BLaER1 (cell line): ENCODE results near the gene GRIN1.

Experiments
- H3K27ac ChIP-seq: shearing (Covaris generic); formaldehyde crosslinking; 2 replicates; pipeline ENCODE4 v1.8.1; 2022
- H3K27me3 ChIP-seq: shearing (Covaris generic); formaldehyde crosslinking; 2 replicates; pipeline ENCODE4 v1.8.1; 2022
- H3K36me3 ChIP-seq: shearing (Covaris generic); formaldehyde crosslinking; 2 replicates; pipeline ENCODE4 v1.8.1; 2022
- H3K4me1 ChIP-seq: shearing (Covaris generic); formaldehyde crosslinking; 2 replicates; pipeline ENCODE4 v1.8.1; 2022
- H3K4me2 ChIP-seq: shearing (Covaris generic); formaldehyde crosslinking; 2 replicates; pipeline ENCODE4 v1.8.1; 2022
- H3K4me3 ChIP-seq: shearing (Covaris generic); formaldehyde crosslinking; 2 replicates; pipeline ENCODE4 v1.8.1; 2022
- H3K9ac ChIP-seq: shearing (Covaris generic); formaldehyde crosslinking; 2 replicates; pipeline ENCODE4 v1.8.1; 2022
- H3K9me3 ChIP-seq: shearing (Covaris generic); formaldehyde crosslinking; 2 replicates; pipeline ENCODE4 v1.8.1; 2022
- H4K20me1 ChIP-seq: shearing (Covaris generic); formaldehyde crosslinking; 2 replicates; pipeline ENCODE4 v1.8.1; 2022
- Cebpa-rat ChIP-seq: shearing (Covaris generic); IDR thresholded peaks from 2 replicates; pipeline ENCODE4 v1.8.1; 2022

Gene GRIN1

GRCh38 chr9:137195525-137196220, 56.7 kb downstream of the GRIN1 start:
- H3K36me3 ChIP-seq, result peaks cover 32% of the 10 kb centered on the region
- H4K20me1 ChIP-seq, result peaks cover 84% of the 10 kb centered on the region
- H3K4me3 ChIP-seq, result no peak overlapping the region
- no peak for TF ChIP-seq Cebpa-rat
- peaks cover 4% of the 10 kb centered on the region; the same call in 1 of the 2 replicates for H3K27me3 ChIP-seq
- no peaks in the 10 kb centered on the region for H3K9me3 ChIP-seq
- no peak overlapping the region for H3K4me2 ChIP-seq
- H3K9ac ChIP-seq, result peak overlapping the region; percentile 48; the same call in 1 of the 2 replicates
- H3K27ac ChIP-seq, result peak overlapping the region; percentile 30; the same call in 1 of the 2 replicates
- peaks cover 69% of the 10 kb centered on the region for H3K4me1 ChIP-seq

DNA sequence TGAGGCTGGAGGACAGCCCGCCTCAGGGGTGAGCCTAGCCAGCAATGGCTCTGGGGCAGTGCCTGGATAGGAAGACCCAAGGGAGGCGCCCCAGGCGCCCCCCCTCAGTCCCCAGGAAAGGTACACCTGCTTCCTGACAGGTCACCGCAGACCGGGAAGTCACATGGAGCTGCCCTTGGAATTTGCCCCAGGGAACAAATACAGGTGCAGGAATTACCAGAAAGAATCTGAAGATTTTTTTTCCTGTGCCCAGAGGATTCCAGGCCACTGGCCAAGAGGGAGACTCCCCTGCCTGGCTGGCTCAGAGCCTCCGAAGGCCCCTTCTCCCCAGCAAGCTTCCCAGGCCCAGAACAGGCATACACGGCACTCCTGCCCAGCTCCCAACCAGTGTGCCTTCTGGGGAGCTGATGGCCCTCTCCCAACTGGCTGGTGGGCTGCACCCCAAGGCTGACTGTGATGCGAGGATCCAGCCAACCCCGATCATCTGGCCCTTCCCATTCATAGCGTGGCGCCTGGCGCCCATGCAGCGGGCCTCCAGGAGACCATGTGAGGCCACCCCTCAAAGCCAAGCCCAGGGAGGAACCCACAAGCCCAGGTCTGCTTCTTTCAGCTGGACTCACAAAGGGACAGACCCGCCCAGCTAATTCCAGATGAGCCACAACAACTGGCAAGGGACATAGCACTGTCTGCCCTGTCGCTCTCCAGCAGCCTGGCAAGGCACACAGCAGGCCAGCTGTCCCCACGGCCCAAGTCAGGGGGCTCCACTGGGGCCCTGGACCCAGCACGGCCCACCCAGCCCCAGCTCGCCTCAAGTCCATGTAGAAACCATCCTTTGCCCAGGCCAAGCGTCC, 59.3 kb downstream of the GRIN1 start:
- Histone ChIP-seq H3K4me2 (peak overlapping the region; percentile 100), H3K4me1 (peaks cover 67% of the 10 kb centered on the region), H4K20me1 (peaks cover 84% of the 10 kb centered on the region), H3K27ac (0 out of 2 replicates have a peak overlapping the region, but pooled peaks have one; percentile 22), H3K27me3 (peaks cover 4% of the 10 kb centered on the region; the same call in 1 of the 2 replicates), H3K4me3 (peak overlapping the region; percentile 17; the same call in 1 of the 2 replicates), H3K9me3 (no peaks in the 10 kb centered on the region), H3K9ac (peak overlapping the region; percentile 69), H3K36me3 (peaks cover 6% of the 10 kb centered on the region; the same call in 1 of the 2 replicates)
- TF ChIP-seq Cebpa-rat, result no peak

DNA sequence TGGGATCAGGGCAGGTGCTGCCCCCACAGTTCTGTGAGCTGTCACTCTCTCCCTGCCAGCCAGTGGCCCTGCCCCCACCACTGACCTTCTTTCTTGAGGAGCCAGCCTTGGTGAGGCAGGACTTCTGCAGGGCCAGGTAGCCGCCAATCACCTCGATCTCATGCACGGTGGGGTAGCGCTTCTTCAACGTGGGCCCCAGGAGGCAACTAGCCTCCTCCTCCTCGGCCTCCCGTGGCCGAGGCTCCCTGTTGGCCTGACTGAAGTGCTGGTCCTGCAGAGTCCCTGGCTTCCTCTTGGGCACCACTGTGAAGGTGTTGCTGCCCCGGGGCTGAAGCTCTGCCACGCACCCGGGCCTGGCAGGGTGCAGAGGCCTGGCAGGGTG, 59.9 kb downstream of the GRIN1 start:
- H3K4me1 ChIP-seq, result peaks cover 67% of the 10 kb centered on the region
- H3K9me3 ChIP-seq, result no peaks in the 10 kb centered on the region
- H3K27ac ChIP-seq, result no peak overlapping the region
- H3K4me2 ChIP-seq, result peak overlapping the region; percentile 100
- TF ChIP-seq Cebpa-rat, result no peak
- H4K20me1 ChIP-seq, result peaks cover 84% of the 10 kb centered on the region
- H3K9ac ChIP-seq, result peak overlapping the region; percentile 69
- H3K27me3 ChIP-seq, result peaks cover 4% of the 10 kb centered on the region; the same call in 1 of the 2 replicates
- peaks cover 4% of the 10 kb centered on the region; the same call in 1 of the 2 replicates for H3K36me3 ChIP-seq
- H3K4me3 ChIP-seq, result peak overlapping the region; percentile 88; the same call in 1 of the 2 replicates

GRCh38 chr9:137199411-137200121, 60.6 kb downstream of the GRIN1 start:
- TF ChIP-seq Cebpa-rat, result no peak
- peaks cover 84% of the 10 kb centered on the region for H4K20me1 ChIP-seq
- H3K4me1 ChIP-seq, result peaks cover 67% of the 10 kb centered on the region
- H3K36me3 ChIP-seq, result peaks cover 4% of the 10 kb centered on the region; the same call in 1 of the 2 replicates
- peak overlapping the region; percentile 88 for H3K4me3 ChIP-seq
- peak overlapping the region; percentile 69 for H3K9ac ChIP-seq
- peak overlapping the region; percentile 100 for H3K4me2 ChIP-seq
- H3K9me3 ChIP-seq, result no peaks in the 10 kb centered on the region
- H3K27me3 ChIP-seq, result peaks cover 4% of the 10 kb centered on the region; the same call in 1 of the 2 replicates
- no peak overlapping the region for H3K27ac ChIP-seq

- H3K36me3 ChIP-seq, result no peaks in the 10 kb centered on the region; the same call in 1 of the 2 replicates
- H3K27me3 ChIP-seq, result peaks cover 4% of the 10 kb centered on the region; the same call in 1 of the 2 replicates
- H3K4me2 ChIP-seq, result peak within 1 kb of the TSS; percentile 100
- TF ChIP-seq Cebpa-rat, result no peak
- H3K4me1 ChIP-seq, result peaks cover 69% of the 10 kb centered on the region
- peak within 1 kb of the TSS; percentile 83 for H3K27ac ChIP-seq
- peak within 1 kb of the TSS; percentile 88 for H3K4me3 ChIP-seq
- peaks cover 81% of the 10 kb centered on the region for H4K20me1 ChIP-seq
- no peaks in the 10 kb centered on the region for H3K9me3 ChIP-seq
- peak within 1 kb of the TSS; percentile 86 for H3K9ac ChIP-seq
These were observed 61.6 kb downstream of the GRIN1 start, which contains the start of gene TPRN for GRCh38 chr9:137200311-137201204. Gene TPRN, minus strand, starts transcription at chr9:137200741. Its CDS starts 30 bp downstream, at chr9:137200711.

DNA sequence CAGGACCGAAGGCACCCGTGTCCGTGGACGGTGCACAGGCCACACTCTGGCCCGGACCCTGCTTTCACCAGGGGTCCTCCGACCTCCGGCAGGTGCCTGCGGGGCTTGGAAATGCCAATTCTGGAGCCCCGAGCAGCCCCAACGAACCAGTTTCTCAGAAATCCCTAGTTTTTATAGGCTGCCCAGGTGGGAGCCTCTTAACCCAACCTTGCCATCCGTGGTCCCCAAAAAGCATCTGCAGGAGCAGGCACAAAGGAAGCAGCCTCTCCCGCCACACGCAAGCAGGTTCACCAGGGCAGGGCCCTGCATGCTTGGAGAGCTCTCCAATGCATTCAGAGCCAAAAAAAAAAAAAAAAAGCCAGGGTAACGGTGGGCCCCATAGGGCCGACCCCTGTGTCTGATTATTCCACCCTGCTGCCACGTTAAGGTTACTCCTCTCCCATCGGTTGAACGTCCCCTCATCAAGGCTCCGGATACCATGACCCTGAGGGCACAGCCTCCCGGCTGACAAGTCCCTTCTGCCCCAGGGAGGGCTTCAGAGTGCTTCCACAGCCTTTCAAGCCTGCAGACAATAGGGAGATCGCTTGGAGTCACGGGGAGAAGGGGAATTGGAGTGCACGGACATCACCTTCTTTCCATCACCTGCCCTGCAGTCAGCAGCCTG, 62.4 kb downstream of the GRIN1 start:
- no peaks in the 10 kb centered on the region for H3K9me3 ChIP-seq
- TF ChIP-seq Cebpa-rat, result no peak
- peak overlapping the region; percentile 86 for H3K9ac ChIP-seq
- peaks cover 74% of the 10 kb centered on the region for H3K4me1 ChIP-seq
- H4K20me1 ChIP-seq, result peaks cover 81% of the 10 kb centered on the region
- H3K27me3 ChIP-seq, result peaks cover 4% of the 10 kb centered on the region; the same call in 1 of the 2 replicates
- peak overlapping the region; percentile 88 for H3K4me3 ChIP-seq
- peak overlapping the region; percentile 100 for H3K4me2 ChIP-seq
- peak overlapping the region; percentile 83 for H3K27ac ChIP-seq
- no peaks in the 10 kb centered on the region; the same call in 1 of the 2 replicates for H3K36me3 ChIP-seq

GRCh38 chr9:137202966-137203365, 64.0 kb downstream of the GRIN1 start:
- Histone ChIP-seq H3K9ac (peak overlapping the region; percentile 56; the same call in 1 of the 2 replicates), H3K4me2 (peak overlapping the region; percentile 100), H3K27me3 (peaks cover 4% of the 10 kb centered on the region; the same call in 1 of the 2 replicates), H3K9me3 (no peaks in the 10 kb centered on the region), H4K20me1 (peaks cover 77% of the 10 kb centered on the region), H3K4me3 (no peak overlapping the region), H3K27ac (peak overlapping the region; percentile 41), H3K4me1 (peaks cover 78% of the 10 kb centered on the region), H3K36me3 (peaks cover 12% of the 10 kb centered on the region)
- no peak for TF ChIP-seq Cebpa-rat

DNA sequence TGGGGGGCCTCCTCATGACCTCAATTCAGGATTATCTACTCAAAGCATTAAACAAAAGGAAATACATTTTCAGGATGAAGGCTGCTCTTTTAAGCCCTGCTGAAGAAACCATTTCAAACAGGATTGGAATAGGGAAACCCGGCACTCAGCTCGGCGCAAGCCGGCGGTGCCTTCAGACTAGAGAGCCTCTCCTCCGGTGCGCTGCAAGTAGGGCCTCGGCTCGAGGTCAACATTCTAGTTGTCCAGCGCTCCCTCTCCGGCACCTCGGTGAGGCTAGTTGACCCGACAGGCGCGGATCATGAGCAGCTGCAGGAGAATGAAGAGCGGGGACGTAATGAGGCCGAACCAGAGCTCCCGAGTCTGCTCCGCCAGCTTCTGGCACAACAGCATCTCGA, 65.8 kb downstream of the GRIN1 start:
- no peaks in the 10 kb centered on the region for H3K9me3 ChIP-seq
- peaks cover 64% of the 10 kb centered on the region for H3K4me1 ChIP-seq
- peaks cover 25% of the 10 kb centered on the region for H3K36me3 ChIP-seq
- H3K27ac ChIP-seq, result peak overlapping the region; percentile 91
- H3K4me2 ChIP-seq, result peak overlapping the region; percentile 100
- H4K20me1 ChIP-seq, result peaks cover 59% of the 10 kb centered on the region
- peak overlapping the region; percentile 91 for H3K9ac ChIP-seq
- no peaks in the 10 kb centered on the region for H3K27me3 ChIP-seq
- no peak for TF ChIP-seq Cebpa-rat
- peak overlapping the region; percentile 84 for H3K4me3 ChIP-seq
